HepG2 (cell line): ENCODE results near the gene ADGRV1. TPM values are rescaled to one million over a fixed set of nuclear protein-coding genes. Genes with fewer than 3 reads are reported as not detected.

Source experiments
- ATAC-seq: fragments of 200-7000 bp; cut with Tn5 transposase; 3 replicates; pipeline ENCODE4 v1.9.1; 2020; ENCODE audit warnings: mild to moderate bottlenecking, moderate library complexity
- BruUV-seq: library from RNA; stranded (reverse); fragments of 400-500 nt; replicated peaks from 2 replicates; lab custom pipeline; 2021; lab: Mats Ljungman, UMichigan
- CTCF ChIA-PET: fragments of 300-600 bp; formaldehyde crosslinking; extraction: SDS; loops from one replicate; lab custom pipeline; 2021; ENCODE audit warnings: low total read pairs, inconsistent platforms, low intra/inter-chr PET ratio; lab: Yijun Ruan, JAX
- POLR2A ChIA-PET: fragments of 350-600 bp; sonication (Branson Sonifier 250); formaldehyde crosslinking; loops from one replicate; lab custom pipeline; 2020; ENCODE audit warnings: antibody characterized with exemption, inconsistent platforms; lab: Yijun Ruan, JAX
- DNase-seq: peaks from one replicate; pipeline ENCODE4 v3.0.0-alpha.2; 2015; ENCODE audit warnings: low spot score
- FAIRE-seq: peaks from 3 replicates; lab custom pipeline; 2011; peaks lifted over from hg19 to GRCh38; lab: Jason Lieb, UNC
- H2AFZ ChIP-seq: one replicate; pipeline ENCODE4 v1.6.1; 2011; ENCODE audit warnings: low read length, inconsistent platforms
- H3K27ac ChIP-seq: fragments of 300-600 bp; 3 replicates; pipeline ENCODE4 v1.8.0; 2011; ENCODE audit warnings: mixed run types, mild to moderate bottlenecking, mixed read lengths, low read length, inconsistent platforms; ENCODE audit not compliant: insufficient read depth; ENCODE audit errors: extremely low read length
- H3K27me3 ChIP-seq, 2 experiments: fragments of 200-600 bp in 1 of 2; 2 replicates in 1 of 2; 3 replicates in 1 of 2; pipeline versions ENCODE4 v1.6.0 to v1.8.0; 2011; ENCODE audit warnings: low read length in 2 of 2, mild to moderate bottlenecking in 2 of 2, moderate library complexity in 2 of 2, inconsistent platforms in 1 of 2; ENCODE audit not compliant: insufficient read depth in 2 of 2, control insufficient read depth in 1 of 2
- H3K36me3 ChIP-seq, 2 experiments: fragments of 200-600 bp in 1 of 2; replicated peaks in 1 of 2; 2 replicates in 1 of 2; 3 replicates in 1 of 2; pipeline versions ENCODE4 v1.5.1 to v1.8.0; 2011; ENCODE audit warnings: low read length in 2 of 2, inconsistent platforms in 1 of 2; ENCODE audit not compliant: insufficient read depth in 2 of 2, control insufficient read depth in 1 of 2
- H3K4me1 ChIP-seq: 2 replicates; pipeline ENCODE4 v1.5.1; 2012; ENCODE audit warnings: low read length, inconsistent platforms; ENCODE audit not compliant: insufficient read depth
- H3K4me2 ChIP-seq: 2 replicates; pipeline ENCODE4 v1.6.0; 2011; ENCODE audit warnings: low read depth, low read length, inconsistent platforms
- H3K4me3 ChIP-seq, 3 experiments: fragments of 200-600 bp in 1 of 3; sonication (generic), shearing (Covaris generic) in 1 of 3; replicated peaks in 1 of 3; 2 replicates each; pipeline ENCODE4 v1.5.1; 2011 to 2016; ENCODE audit warnings: low read length in 3 of 3, inconsistent platforms in 2 of 3, low read depth in 2 of 3, mild to moderate bottlenecking in 2 of 3, control low read depth in 1 of 3, mixed read lengths in 1 of 3; ENCODE audit not compliant: insufficient read depth in 1 of 3
- H3K79me2 ChIP-seq: one replicate; pipeline ENCODE4 v1.6.1; 2011; ENCODE audit warnings: low read length, inconsistent platforms; ENCODE audit not compliant: insufficient read depth
- H3K9ac ChIP-seq: 2 replicates; pipeline ENCODE4 v1.6.0; 2011; ENCODE audit warnings: mild to moderate bottlenecking, low read depth, low read length, inconsistent platforms; ENCODE audit not compliant: insufficient read depth
- H3K9me3 ChIP-seq: 2 replicates; pipeline ENCODE4 v1.5.1; 2012; ENCODE audit warnings: mild to moderate bottlenecking, low read length
- H4K20me1 ChIP-seq: 2 replicates; pipeline ENCODE4 v1.6.0; 2011; ENCODE audit warnings: inconsistent platforms, mild to moderate bottlenecking, low read length, moderate library complexity; ENCODE audit not compliant: insufficient read depth
- ATF1 ChIP-seq: IDR thresholded peaks from 2 replicates; pipeline ENCODE4 v1.6.1; 2016; ENCODE audit warnings: mild to moderate bottlenecking, control low read depth
- BCLAF1 ChIP-seq: fragments of 450-650 bp; IDR thresholded peaks from 2 replicates; pipeline ENCODE4 v1.6.1; 2017; ENCODE audit warnings: mild to moderate bottlenecking
- FOXA3 ChIP-seq: IDR thresholded peaks from 2 replicates; pipeline ENCODE4 v1.6.1; 2016; ENCODE audit warnings: missing genetic modification reagents, missing compliant biosample characterization
- HOXA5 ChIP-seq: sonication (generic); formaldehyde crosslinking; IDR thresholded peaks from 2 replicates; pipeline ENCODE4 v1.4.0; 2020; ENCODE audit warnings: missing genetic modification reagents
- KLF6 ChIP-seq: IDR thresholded peaks from 2 replicates; pipeline ENCODE4 v1.8.0; 2016; ENCODE audit warnings: missing biosample characterization, missing genetic modification reagents
- KMT2A ChIP-seq: sonication (generic); formaldehyde crosslinking; IDR thresholded peaks from 2 replicates; pipeline ENCODE4 v1.4.0; 2020; ENCODE audit warnings: missing genetic modification reagents
- MBD4 ChIP-seq: IDR thresholded peaks from 2 replicates; pipeline ENCODE4 v1.6.1; 2012; ENCODE audit warnings: low read length, inconsistent platforms, borderline replicate concordance
- MLX ChIP-seq: IDR thresholded peaks from 2 replicates; pipeline ENCODE4 v1.6.1; 2016
- PCBP2 ChIP-seq: fragments of 200-400 bp; formaldehyde crosslinking; optimal IDR thresholded peaks from 2 replicates; pipeline ENCODE3; 2018; ENCODE audit warnings: low read length, low read depth; ENCODE audit not compliant: poor library complexity, severe bottlenecking
- RAD51 ChIP-seq: fragments of 450-650 bp; IDR thresholded peaks from 2 replicates; pipeline ENCODE4 v1.6.1; 2016; ENCODE audit warnings: borderline replicate concordance
- SP2 ChIP-seq: sonication (generic); formaldehyde crosslinking; IDR thresholded peaks from 2 replicates; pipeline ENCODE4 v1.5.1; 2020; ENCODE audit warnings: mild to moderate bottlenecking, missing genetic modification reagents
- TP53 ChIP-seq: sonication (generic); formaldehyde crosslinking; conservative IDR thresholded peaks from 2 replicates; pipeline ENCODE4 v1.4.0; 2020; ENCODE audit warnings: missing genetic modification reagents
- WIZ ChIP-seq: sonication (generic); formaldehyde crosslinking; IDR thresholded peaks from 2 replicates; pipeline ENCODE4 v1.5.1; 2020; ENCODE audit warnings: mild to moderate bottlenecking, missing genetic modification reagents
- ZBTB8A ChIP-seq: sonication (generic); formaldehyde crosslinking; IDR thresholded peaks from 2 replicates; pipeline ENCODE4 v1.4.0; 2020; ENCODE audit warnings: mild to moderate bottlenecking, low read depth, missing genetic modification reagents, borderline replicate concordance
- ZNF672 ChIP-seq: sonication (generic); formaldehyde crosslinking; IDR thresholded peaks from 2 replicates; pipeline ENCODE4 v1.8.1; 2022; ENCODE audit warnings: missing genetic modification reagents
- ZNF724P ChIP-seq: sonication (generic); formaldehyde crosslinking; IDR thresholded peaks from 2 replicates; pipeline ENCODE4 v1.8.0; 2022; ENCODE audit warnings: missing genetic modification reagents, borderline replicate concordance
- ZNF792 ChIP-seq: IDR thresholded peaks from 2 replicates; pipeline ENCODE4 v1.6.1; 2016
- WGBS: methylation state at CpG from one replicate; pipeline ENCODE4 v1.1.6; 2017; ENCODE audit warnings: low lambda C conversion rate; 5-methylcytosine and 5-hydroxymethylcytosine counted together
- in situ Hi-C: cut with HindIII; loops from 2 replicates; pipeline ENCODE4 v1.10.0; 2017; ENCODE audit warnings: low pct_unique_long_range_greater_than_20kb; ENCODE audit not compliant: extremely low pct_ligation_motif_present
- intact Hi-C: fragments of 100-400 bp; cut with micrococcal nuclease; formaldehyde crosslinking; loops from one replicate; pipeline ENCODE4 v1.10.0; 2022; ENCODE audit not compliant: unreplicated experiment
- polyA plus RNA-seq, 8 experiments: library from polyadenylated mRNA; depleted of rRNA in 3 of 8; stranded (reverse) in 7 of 8; unstranded in 1 of 8; fragments of >200 nt; fragmentation: Illumina TruSeq in 4 of 8; extraction: Trizol in 4 of 8; gene quantifications; 2 replicates each; pipeline versions ENCODE4 v1.2.1 to v1.2.3, GENCODE V29; 2011 to 2016; ENCODE audit warnings: low read depth in 4 of 8, missing spikeins in 1 of 8, mixed read lengths in 1 of 8; ENCODE audit not compliant: insufficient read depth in 1 of 8
- total RNA-seq, 5 experiments: library from RNA; depleted of rRNA; stranded (reverse); fragments of >200 nt; fragmentation: Illumina TruSeq; extraction: Trizol; gene quantifications; 2 replicates each; pipeline ENCODE4 v1.2.3, GENCODE V29; 2016; ENCODE audit warnings: low read depth in 1 of 5

Gene ADGRV1
- total and polyA plus RNA-seq, 2 of the 13 experiments (the other 11 are each of a cell fraction or from before 2014, with no cell fraction given), result 1.7 to 3.9 TPM

GRCh38 chr5:91187032-91187431, 628.4 kb downstream of the ADGRV1 start:
- Histone ChIP-seq H3K9ac (no peak overlapping the region), H3K9me3 (no peaks in the 10 kb centered on the region), H4K20me1 (no peaks in the 10 kb centered on the region), H3K4me3 (no peak overlapping the region), H3K27ac (no peak overlapping the region), H3K4me1 (no peaks in the 10 kb centered on the region), H3K4me2 (no peak overlapping the region), H2AFZ (no peak overlapping the region), H3K36me3 (no peaks in the 10 kb centered on the region), H3K27me3 (0 out of 5 replicates have a peak, but pooled peaks cover 0 to 4% of the 10 kb centered on the region in 2 experiments), H3K79me2 (no peaks in the 10 kb centered on the region)
- CTCF ChIA-PET, result no interaction called here
- no TSS peak for BruUV-seq
- POLR2A ChIA-PET, result no interaction called here
- 58% methylated on average over 3 of the region's 3 CpGs for WGBS
- DNase-seq (no peak), ATAC-seq (no peak), FAIRE-seq (no peak)
- no peak for TF ChIP-seq ZNF672 (CRISPR knock-in tag)
- no peak for TF ChIP-seq RAD51
- TF ChIP-seq TP53 (CRISPR knock-in tag), result no peak
- TF ChIP-seq FOXA3 (CRISPR knock-in tag), result no peak
- TF ChIP-seq SP2 (CRISPR knock-in tag), result no peak
- no peak for TF ChIP-seq BCLAF1
- no peak for TF ChIP-seq MBD4
- no peak for TF ChIP-seq KLF6 (CRISPR knock-in tag)
- no peak for TF ChIP-seq ZNF792
- no peak for TF ChIP-seq ZBTB8A
- no peak for TF ChIP-seq PCBP2
- TF ChIP-seq MLX (CRISPR knock-in tag), result no peak
- TF ChIP-seq ATF1 (CRISPR knock-in tag), result no peak
- TF ChIP-seq WIZ (CRISPR knock-in tag), result no peak
- no peak for TF ChIP-seq ZNF724P (CRISPR knock-in tag)
- no peak for TF ChIP-seq HOXA5 (CRISPR knock-in tag)
- no peak for TF ChIP-seq KMT2A
- in situ Hi-C loops, result no loop called here
- intact Hi-C loops, result no loop called here
